Measurements from ENCODE around the gene HOXA9.

The HOXA9 gene

DNA sequence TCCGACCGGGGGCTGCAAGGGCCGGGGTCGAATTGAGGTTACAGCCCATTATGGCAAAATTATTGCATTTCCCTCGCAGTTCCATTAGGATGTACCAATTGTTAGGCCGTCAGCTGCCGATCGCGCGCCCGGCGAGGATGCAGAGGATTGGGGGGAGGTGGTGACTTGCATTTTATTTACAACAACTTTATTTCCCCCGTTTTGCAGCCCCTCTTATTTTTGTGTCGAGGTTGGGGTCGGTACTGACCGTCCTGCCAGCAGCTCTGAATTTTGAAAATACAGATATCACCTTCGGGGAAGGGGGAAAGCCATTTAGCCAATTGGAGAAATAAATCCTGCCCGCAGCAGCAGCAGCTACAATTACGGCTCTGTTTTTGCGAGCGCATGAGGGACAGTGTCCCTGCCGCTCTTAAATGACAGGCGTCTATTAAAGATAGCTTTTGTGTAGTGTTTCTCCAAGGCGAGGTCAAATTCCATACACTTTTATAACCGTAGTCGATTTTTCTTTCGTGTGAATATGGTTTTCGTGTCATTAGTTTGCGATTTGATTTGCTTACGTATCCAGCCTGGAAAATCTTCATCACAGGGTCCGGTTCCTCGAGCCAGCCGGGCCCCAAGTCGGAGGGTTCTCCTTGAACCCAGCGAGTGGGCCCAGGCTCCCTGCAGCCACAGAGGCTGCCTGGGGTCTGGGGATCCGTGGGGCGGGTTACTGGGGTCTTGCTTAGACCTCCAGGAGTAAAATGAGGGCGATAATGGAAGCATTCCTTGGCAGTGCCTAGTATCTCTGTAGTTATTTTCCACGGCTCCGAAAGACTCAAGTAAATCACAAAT lies 21.2 kb downstream of the HOXA9 start:
- H3K4me3 ChIP-seq (ENCODE audit: low read length) = no peak overlapping the region

DNA sequence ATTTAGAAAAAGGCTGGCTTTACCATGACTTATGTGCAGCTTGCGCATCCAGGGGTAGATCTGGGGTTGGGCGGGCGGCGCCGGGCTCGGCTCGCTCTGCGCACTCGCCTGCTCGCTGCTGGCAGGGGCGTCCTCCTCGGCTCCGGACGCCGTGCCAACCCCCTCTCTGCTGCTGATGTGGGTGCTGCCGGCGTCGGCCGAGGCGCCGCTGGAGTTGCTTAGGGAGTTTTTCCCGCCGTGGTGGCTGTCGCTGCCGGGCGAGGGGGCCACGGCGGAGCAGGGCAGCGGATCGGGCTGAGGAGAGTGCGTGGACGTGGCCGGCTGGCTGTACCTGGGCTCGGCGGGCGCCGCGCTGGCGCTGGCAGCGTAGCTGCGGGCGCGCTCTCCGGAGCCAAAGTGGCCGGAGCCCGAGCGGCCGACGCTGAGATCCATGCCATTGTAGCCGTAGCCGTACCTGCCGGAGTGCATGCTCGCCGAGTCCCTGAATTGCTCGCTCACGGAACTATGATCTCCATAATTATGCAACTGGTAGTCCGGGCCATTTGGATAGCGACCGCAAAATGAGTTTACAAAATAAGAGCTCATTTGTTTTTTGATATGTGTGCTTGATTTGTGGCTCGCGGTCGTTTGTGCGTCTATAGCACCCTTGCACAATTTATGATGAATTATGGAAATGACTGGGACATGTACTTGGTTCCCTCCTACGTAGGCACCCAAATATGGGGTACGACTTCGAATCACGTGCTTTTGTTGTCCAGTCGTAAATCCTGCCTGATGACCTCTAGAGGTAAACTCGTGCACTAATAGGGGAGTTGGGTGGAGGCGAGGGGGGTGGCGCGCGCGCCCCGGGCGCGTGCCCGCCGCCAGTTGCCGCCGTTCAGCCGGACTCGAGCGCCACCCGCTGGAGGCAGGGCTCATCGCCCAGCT lies 22.1 kb downstream of the HOXA9 start, which contains the start of gene HOXA5:
HOXA5 (minus strand) TSS at position 659 of the 927 bp plus-strand sequence; CDS start at position 585, 74 bp downstream.
- peak; percentile 85 for DNase-seq (ENCODE audit: low read depth)
- H3K4me3 ChIP-seq (ENCODE audit: low read length) = peak within 1 kb of the TSS; percentile 56

More for the DNA sequence above, 21.2 kb downstream of the HOXA9 start:
- no peak for DNase-seq (ENCODE audit: low read depth)
- TF ChIP-seq, protein P1, sequence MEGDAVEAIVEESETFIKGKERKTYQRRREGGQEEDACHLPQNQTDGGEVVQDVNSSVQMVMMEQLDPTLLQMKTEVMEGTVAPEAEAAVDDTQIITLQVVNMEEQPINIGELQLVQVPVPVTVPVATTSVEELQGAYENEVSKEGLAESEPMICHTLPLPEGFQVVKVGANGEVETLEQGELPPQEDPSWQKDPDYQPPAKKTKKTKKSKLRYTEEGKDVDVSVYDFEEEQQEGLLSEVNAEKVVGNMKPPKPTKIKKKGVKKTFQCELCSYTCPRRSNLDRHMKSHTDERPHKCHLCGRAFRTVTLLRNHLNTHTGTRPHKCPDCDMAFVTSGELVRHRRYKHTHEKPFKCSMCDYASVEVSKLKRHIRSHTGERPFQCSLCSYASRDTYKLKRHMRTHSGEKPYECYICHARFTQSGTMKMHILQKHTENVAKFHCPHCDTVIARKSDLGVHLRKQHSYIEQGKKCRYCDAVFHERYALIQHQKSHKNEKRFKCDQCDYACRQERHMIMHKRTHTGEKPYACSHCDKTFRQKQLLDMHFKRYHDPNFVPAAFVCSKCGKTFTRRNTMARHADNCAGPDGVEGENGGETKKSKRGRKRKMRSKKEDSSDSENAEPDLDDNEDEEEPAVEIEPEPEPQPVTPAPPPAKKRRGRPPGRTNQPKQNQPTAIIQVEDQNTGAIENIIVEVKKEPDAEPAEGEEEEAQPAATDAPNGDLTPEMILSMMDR (conservative IDR thresholded peaks at IDR 0.05; ENCODE audit: low read length) = no peak

DNA sequence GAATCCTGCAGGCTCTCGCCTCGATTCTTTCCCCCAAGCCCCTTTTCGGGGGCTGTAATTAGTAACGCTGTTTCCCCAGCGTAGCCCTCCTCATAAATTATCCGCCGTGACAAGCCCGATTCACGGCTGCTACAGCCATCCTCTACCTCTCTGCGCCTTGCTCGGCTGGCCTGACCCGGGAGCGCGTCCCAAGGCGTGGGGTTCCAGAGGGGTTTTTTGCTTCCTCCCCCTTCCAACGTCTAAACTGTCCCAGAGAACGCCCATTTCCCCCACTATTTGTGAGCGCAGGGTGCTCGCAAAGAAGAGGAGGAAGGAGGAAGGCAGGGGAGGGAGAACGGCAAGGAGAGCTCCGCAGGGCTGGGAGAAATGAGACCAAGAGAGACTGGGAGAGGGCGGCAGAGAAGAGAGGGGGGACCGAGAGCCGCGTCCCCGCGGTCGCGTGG lies 22.7 kb downstream of the HOXA9 start:
- TF ChIP-seq, protein P1 (conservative IDR thresholded peaks at IDR 0.05; ENCODE audit: low read length) = no peak
- DNase-seq (ENCODE audit: low read depth) = no peak
- H3K4me3 ChIP-seq (ENCODE audit: low read length) = peak overlapping the region; percentile 56

More for the DNA sequence above, 22.1 kb downstream of the HOXA9 start, which contains the start of gene HOXA5:
- TF ChIP-seq, protein P1 (conservative IDR thresholded peaks at IDR 0.05; ENCODE audit: low read length) = peak; percentile 45

DNA sequence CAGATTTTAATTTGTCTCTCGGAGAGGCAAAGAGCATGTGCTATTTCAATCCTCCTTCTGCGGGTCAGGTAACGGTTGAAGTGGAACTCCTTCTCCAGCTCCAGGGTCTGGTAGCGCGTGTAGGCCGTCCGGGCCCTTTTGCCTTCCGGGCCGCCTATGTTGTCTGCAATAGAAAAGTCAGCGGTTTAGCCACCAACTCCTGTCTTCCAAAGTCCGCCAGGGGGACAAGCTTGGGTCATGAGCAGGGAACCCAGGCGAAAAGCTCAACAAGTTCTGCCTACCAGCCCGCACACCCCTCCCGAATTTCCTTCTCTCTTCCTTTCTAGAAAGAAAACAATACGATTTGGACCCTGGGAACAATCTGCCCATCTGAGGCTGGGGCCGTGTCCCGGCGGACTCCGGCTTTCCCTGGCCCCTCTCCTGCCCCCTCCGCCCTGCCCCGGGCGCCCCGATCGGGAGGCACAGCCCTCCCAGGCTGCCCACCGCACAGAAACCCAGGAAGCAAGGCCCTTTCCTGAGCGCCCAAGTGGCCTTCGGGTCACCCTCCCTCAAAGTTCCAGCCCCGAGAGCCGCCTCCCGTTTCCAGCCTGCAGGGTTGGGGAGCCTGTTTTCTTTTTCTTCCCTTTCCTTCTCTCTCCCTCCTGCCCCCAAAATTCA lies 23.3 kb downstream of the HOXA9 start:
- H3K4me3 ChIP-seq (ENCODE audit: low read length) = peak overlapping the region; percentile 56
- no peak for DNase-seq (ENCODE audit: low read depth)
- TF ChIP-seq, protein P1 (conservative IDR thresholded peaks at IDR 0.05; ENCODE audit: low read length) = no peak

DNA sequence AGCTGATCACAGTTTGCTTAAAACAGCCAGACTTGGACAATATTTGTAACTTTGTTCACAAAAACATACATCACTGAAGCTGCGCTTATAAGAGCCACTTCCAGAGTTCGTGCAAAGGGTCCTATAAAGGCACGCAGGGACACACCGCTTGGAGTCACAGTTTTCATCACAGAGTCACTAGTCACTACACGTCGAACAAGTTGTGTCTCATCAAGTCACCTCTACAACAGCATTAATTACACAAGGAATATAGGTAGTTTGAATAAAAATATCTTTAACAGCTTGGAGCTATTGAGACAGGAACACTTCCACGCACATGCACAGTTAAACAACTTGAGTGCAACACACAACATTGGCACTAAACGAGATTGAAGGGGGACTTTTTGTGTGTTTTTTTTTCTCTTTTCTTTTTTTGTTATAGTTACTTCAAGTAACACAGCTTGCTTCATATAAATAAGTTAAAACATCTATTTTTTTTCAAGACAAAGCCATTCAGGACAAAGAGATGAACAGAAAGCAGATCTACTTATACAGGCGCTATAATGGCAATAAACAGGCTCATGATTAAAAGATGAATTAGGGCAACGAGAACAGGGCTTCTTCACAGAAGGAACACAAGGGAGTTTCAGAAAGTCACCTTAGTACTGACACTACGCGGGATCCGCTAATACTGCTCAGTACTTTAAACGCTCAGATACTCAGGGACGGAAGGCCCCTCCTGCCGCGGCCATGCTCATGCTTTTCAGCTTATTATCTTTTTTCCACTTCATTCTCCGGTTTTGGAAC lies 24.0 kb downstream of the HOXA9 start:
- no peak overlapping the region for H3K4me3 ChIP-seq (ENCODE audit: low read length)
- TF ChIP-seq, protein P1 (conservative IDR thresholded peaks at IDR 0.05; ENCODE audit: low read length) = no peak
- no peak for DNase-seq (ENCODE audit: low read depth)
